HG03575 (cell line): Measurements from ENCODE around the gene NOP16.

Source experiments
- ATAC-seq: cut with Tn5 transposase; IDR thresholded peaks from one replicate; pipeline ENCODE4 v1.9.1; 2021; ENCODE audit not compliant: unreplicated experiment, insufficient number of reproducible peaks, low FRiP score; ENCODE audit errors: extremely low read depth

NOP16 gene

GRCh38 chr5:176334031-176334770 is 54.2 kb downstream of the NOP16 start:
- no peak for ATAC-seq
